ENCODE measurements around the gene AGTR1.
"Not testable (repeated sequence)": the region's sequence is repeated elsewhere in the genome, so short reads cannot be mapped to it uniquely, and the experiment has no call there.

Gene AGTR1

DNA sequence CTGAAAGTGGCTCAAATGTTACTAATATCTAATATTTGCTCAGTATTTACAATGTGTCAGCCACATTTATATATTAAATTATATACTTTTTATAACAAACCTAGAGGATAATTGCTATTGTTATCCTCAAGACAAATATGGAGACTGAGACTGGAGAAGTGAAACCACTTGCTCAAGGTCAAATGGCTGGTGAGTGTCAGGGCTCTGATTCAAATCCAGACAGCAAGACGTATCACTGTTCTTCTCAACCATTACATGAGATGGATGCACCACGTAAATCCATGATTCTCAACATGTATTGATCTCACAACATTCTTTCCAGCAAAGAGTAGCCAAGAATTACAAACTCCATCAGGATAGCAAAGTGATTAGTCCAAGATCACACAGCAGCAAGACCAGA lies 76.1 kb downstream of the AGTR1 start:
- Histone ChIP-seq H3K9ac (ENCODE audit: low read length) (no peak overlapping the region), H3K36me3 (ENCODE audit: control insufficient read depth, insufficient read depth, low read length) (no peaks in the 10 kb centered on the region), H3K27me3 (ENCODE audit: control insufficient read depth, insufficient read depth, low read length) (no peaks in the 10 kb centered on the region), H3K27ac (ENCODE audit: low read depth, low read length) (no peak overlapping the region), H3K4me3 (ENCODE audit: low read length) (no peak overlapping the region), H3K4me1 (ENCODE audit: control insufficient read depth, insufficient read depth, low read length) (no peaks in the 10 kb centered on the region)

DNA sequence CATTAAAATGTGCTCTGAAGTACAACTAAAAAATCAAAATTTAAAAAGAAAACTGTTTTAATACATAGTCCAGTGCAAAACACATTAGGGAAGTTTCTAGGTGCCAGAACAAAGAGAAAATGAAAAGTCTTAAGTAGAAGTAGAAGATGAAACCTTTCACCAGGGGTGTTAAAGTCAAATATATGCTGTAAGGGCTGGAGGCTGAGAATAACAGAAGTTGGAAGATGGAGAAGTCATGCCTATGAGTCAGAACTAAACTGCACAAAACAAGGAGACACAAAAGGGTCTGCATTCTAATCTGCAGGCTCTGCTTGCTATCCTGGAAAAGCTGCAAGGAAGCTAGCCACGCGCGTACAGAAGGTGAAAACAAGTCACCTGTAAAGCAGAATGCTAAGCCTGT lies 81.2 kb downstream of the AGTR1 start:
- no peaks in the 10 kb centered on the region for H3K4me1 ChIP-seq (ENCODE audit: control insufficient read depth, insufficient read depth, low read length)
- no peaks in the 10 kb centered on the region for H3K36me3 ChIP-seq (ENCODE audit: control insufficient read depth, insufficient read depth, low read length)
- no peaks in the 10 kb centered on the region for H3K27me3 ChIP-seq (ENCODE audit: control insufficient read depth, insufficient read depth, low read length)
- no peak overlapping the region for H3K9ac ChIP-seq (ENCODE audit: low read length)
- no peak overlapping the region for H3K27ac ChIP-seq (ENCODE audit: low read depth, low read length)
- H3K4me3 ChIP-seq (ENCODE audit: low read length) = no peak overlapping the region

DNA sequence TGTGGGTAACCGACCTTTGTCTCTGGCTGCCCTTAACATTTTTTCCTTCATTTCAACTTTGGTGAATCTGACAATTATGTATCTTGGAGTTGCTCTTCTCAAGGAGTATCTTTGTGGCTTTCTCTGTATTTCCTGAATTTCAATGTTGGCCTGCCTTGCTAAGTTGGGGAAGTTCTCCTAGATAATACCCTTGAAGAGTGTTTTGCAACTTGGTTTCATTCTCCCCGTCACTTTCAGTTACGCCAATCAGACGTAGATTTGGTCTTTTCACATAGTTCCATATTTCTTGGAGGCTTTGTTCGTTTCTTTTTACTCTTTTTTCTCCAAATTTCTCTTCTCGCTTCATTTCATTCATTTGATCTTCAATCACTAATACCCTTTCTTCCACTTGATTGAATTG lies 87.3 kb downstream of the AGTR1 start:
- H3K4me3 ChIP-seq (ENCODE audit: low read length); H3K27me3 ChIP-seq (ENCODE audit: control insufficient read depth, insufficient read depth, low read length); H3K36me3 ChIP-seq (ENCODE audit: control insufficient read depth, insufficient read depth, low read length); H3K27ac ChIP-seq (ENCODE audit: low read depth, low read length); H3K4me1 ChIP-seq (ENCODE audit: control insufficient read depth, insufficient read depth, low read length); H3K9ac ChIP-seq (ENCODE audit: low read length): not testable (repeated sequence)

DNA sequence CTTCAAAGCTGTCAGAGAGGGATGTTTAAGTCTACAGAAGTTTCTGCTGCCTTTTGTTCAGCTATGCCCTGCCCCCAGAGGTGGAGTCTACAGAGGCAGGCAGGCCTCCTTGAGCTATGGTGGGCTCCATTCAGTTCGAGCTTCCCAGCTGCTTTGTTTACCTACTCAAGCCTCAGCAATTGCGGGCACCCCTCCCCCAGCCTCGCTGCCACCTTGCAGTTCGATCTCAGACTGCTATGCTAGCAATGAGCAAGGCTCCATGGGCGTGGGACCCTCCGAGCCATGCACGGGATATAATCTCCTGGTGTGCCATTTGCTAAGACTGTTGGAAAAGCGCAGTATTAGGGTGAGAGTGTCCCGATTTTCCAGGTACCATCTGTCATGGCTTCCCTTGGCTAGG lies 88.5 kb downstream of the AGTR1 start:
- not testable (repeated sequence) for H3K27me3 ChIP-seq (ENCODE audit: control insufficient read depth, insufficient read depth, low read length); H3K9ac ChIP-seq (ENCODE audit: low read length); H3K4me3 ChIP-seq (ENCODE audit: low read length); H3K4me1 ChIP-seq (ENCODE audit: control insufficient read depth, insufficient read depth, low read length); H3K36me3 ChIP-seq (ENCODE audit: control insufficient read depth, insufficient read depth, low read length); H3K27ac ChIP-seq (ENCODE audit: low read depth, low read length)

DNA sequence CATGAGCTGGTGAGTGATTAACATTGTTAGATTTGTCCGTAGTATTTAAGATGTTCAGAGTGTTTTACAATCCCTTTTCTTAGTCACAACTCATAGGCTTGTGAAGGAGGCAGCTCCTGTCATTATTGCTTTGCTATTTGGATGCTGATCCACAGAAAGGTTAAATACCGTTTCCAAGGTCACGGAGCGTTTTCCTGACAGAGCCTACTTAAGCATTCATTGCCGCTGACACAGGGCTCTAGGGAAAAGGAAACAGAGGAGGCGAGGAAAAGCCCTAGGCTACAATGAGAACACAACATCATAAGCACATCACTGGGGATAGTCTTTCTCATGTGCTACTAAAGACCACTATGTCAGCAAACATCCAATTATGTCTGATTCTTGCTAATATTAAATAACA lies 91.4 kb downstream of the AGTR1 start:
- no peak overlapping the region for H3K27ac ChIP-seq (ENCODE audit: low read depth, low read length)
- H3K36me3 ChIP-seq (ENCODE audit: control insufficient read depth, insufficient read depth, low read length) = no peaks in the 10 kb centered on the region
- H3K27me3 ChIP-seq (ENCODE audit: control insufficient read depth, insufficient read depth, low read length) = no peaks in the 10 kb centered on the region
- H3K4me3 ChIP-seq (ENCODE audit: low read length) = no peak overlapping the region
- H3K9ac ChIP-seq (ENCODE audit: low read length) = no peak overlapping the region
- H3K4me1 ChIP-seq (ENCODE audit: control insufficient read depth, insufficient read depth, low read length) = no peaks in the 10 kb centered on the region

DNA sequence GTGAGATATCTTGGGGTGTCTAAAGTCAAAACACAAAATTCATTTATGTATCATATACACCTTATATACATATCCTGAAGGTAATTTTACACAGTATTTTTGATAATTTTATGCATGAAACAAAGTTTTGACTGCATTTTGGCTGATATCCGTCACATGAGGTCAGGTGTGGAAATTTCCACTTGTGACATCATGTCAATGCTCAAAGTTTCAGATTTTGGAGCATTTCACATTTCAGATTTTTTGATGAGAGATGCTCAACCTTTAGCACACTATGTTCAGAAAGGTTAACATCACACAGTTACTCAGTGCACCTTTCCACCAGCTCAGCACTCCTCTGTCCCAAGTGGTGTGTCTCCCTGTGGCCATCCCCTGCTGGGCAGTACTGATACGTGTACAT lies 92.2 kb downstream of the AGTR1 start:
- Histone ChIP-seq H3K27me3 (ENCODE audit: control insufficient read depth, insufficient read depth, low read length) (no peaks in the 10 kb centered on the region), H3K27ac (ENCODE audit: low read depth, low read length) (no peak overlapping the region), H3K4me1 (ENCODE audit: control insufficient read depth, insufficient read depth, low read length) (no peaks in the 10 kb centered on the region), H3K9ac (ENCODE audit: low read length) (no peak overlapping the region), H3K4me3 (ENCODE audit: low read length) (no peak overlapping the region), H3K36me3 (ENCODE audit: control insufficient read depth, insufficient read depth, low read length) (no peaks in the 10 kb centered on the region)

DNA sequence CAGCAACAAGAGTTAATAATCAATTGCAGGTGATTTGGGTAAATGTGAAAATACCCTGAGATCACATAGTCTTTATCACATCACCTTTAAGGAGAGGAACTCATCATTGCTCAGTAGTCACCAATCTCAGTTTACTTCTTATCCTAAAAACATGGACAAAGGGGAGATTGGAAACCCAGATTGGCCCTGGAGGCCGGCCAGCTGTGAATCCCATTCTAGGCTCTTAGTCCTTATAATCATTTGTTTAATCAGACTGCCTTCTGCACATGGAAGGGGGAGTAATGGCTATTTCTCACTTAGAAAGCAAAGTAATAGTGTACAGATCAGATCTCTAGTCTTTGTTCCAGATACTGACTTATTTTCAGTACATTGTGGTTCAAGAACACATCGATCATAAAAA lies 92.7 kb downstream of the AGTR1 start:
- H3K27me3 ChIP-seq (ENCODE audit: control insufficient read depth, insufficient read depth, low read length) = no peaks in the 10 kb centered on the region
- no peak overlapping the region for H3K4me3 ChIP-seq (ENCODE audit: low read length)
- H3K27ac ChIP-seq (ENCODE audit: low read depth, low read length) = no peak overlapping the region
- no peak overlapping the region for H3K9ac ChIP-seq (ENCODE audit: low read length)
- no peaks in the 10 kb centered on the region for H3K36me3 ChIP-seq (ENCODE audit: control insufficient read depth, insufficient read depth, low read length)
- H3K4me1 ChIP-seq (ENCODE audit: control insufficient read depth, insufficient read depth, low read length) = no peaks in the 10 kb centered on the region

DNA sequence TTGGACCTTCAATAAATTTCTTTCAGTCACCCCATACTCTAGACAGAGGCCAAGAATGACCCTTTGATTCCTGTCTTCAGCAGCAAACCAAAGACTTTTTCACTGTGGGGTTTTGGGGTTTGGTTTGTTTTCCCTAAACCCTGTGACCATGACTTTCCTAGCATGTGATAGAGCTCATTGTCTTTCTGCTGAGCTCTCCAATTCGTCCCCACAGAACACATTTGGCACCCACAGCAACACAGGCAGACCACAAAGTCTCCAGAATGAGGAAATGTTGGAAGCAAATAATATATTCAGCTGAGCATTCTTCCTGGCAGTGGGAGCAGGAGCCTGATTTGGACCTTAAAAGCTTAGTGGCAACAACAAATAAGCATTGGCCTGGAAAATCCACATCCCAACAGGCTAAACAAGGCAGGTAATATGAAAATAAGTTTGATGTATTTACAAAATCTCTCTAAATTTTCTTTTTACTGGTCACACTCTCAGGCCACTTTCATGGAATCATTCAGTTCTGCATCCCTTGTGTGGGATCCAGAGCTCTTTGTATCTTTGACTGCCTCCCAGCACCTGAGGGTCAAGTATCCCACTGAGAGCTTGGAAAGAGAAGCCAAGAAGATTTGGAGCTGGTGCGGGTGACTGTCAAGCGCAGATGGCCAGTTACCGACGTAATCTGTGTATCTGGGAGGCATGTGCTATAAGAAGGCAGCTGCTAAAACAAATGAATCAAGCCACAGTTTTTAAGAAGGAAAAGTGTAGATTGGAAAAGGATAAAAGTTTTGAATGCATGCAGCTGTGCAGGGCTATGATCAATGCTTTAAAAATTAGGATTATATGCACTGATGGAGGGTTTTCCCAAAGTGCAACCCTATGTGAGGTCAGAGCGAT lies 93.4 kb downstream of the AGTR1 start:
- Histone ChIP-seq H3K27me3 (ENCODE audit: control insufficient read depth, insufficient read depth, low read length) (no peaks in the 10 kb centered on the region), H3K4me3 (ENCODE audit: low read length) (no peak overlapping the region), H3K9ac (ENCODE audit: low read length) (no peak overlapping the region), H3K27ac (ENCODE audit: low read depth, low read length) (no peak overlapping the region), H3K4me1 (ENCODE audit: control insufficient read depth, insufficient read depth, low read length) (no peaks in the 10 kb centered on the region), H3K36me3 (ENCODE audit: control insufficient read depth, insufficient read depth, low read length) (no peaks in the 10 kb centered on the region)

DNA sequence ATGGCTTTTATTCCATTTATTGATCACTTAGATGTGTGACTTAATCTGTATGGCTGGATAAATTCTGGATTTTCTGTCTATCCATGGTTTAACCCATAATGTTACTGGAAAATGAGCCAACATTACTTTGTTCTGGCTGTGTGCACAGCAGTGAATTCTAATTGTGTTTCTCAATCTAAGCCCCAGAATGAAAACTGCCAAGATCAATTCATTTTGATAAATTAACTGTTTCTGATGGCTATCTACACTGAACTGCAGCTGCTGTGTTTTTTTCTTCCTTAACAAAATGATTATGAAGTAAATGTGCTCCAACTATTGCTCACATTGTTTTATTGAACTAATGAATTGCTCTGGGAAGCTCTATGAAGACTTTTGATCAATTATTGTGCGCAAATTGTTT lies 94.2 kb downstream of the AGTR1 start:
- H3K36me3 ChIP-seq (ENCODE audit: control insufficient read depth, insufficient read depth, low read length) = no peaks in the 10 kb centered on the region
- no peak overlapping the region for H3K27ac ChIP-seq (ENCODE audit: low read depth, low read length)
- H3K4me3 ChIP-seq (ENCODE audit: low read length) = no peak overlapping the region
- H3K9ac ChIP-seq (ENCODE audit: low read length) = no peak overlapping the region
- no peaks in the 10 kb centered on the region for H3K27me3 ChIP-seq (ENCODE audit: control insufficient read depth, insufficient read depth, low read length)
- H3K4me1 ChIP-seq (ENCODE audit: control insufficient read depth, insufficient read depth, low read length) = no peaks in the 10 kb centered on the region

DNA sequence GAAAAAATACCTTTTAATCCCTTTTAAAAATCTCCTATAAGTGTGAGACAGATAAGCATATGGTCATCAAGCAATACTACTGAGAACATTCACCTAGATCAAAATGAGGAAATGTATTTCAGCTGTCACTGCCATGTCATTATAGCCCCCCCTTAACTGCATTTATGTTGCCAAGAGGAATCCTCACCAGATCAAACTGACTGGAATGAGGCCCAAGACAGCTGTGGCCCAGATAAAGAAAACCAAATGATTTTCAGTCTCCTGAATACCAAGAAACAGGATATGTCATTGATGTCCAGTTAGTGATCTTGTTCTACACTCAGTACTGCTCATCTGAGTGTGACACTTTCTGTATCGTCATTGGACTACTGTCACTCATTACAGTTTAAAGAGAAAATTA lies 94.8 kb downstream of the AGTR1 start:
- Histone ChIP-seq H3K27ac (ENCODE audit: low read depth, low read length) (no peak overlapping the region), H3K36me3 (ENCODE audit: control insufficient read depth, insufficient read depth, low read length) (no peaks in the 10 kb centered on the region), H3K27me3 (ENCODE audit: control insufficient read depth, insufficient read depth, low read length) (no peaks in the 10 kb centered on the region), H3K4me1 (ENCODE audit: control insufficient read depth, insufficient read depth, low read length) (no peaks in the 10 kb centered on the region), H3K9ac (ENCODE audit: low read length) (no peak overlapping the region), H3K4me3 (ENCODE audit: low read length) (no peak overlapping the region)
